ENCODE results near the gene PABPN1.

PABPN1 gene

DNA sequence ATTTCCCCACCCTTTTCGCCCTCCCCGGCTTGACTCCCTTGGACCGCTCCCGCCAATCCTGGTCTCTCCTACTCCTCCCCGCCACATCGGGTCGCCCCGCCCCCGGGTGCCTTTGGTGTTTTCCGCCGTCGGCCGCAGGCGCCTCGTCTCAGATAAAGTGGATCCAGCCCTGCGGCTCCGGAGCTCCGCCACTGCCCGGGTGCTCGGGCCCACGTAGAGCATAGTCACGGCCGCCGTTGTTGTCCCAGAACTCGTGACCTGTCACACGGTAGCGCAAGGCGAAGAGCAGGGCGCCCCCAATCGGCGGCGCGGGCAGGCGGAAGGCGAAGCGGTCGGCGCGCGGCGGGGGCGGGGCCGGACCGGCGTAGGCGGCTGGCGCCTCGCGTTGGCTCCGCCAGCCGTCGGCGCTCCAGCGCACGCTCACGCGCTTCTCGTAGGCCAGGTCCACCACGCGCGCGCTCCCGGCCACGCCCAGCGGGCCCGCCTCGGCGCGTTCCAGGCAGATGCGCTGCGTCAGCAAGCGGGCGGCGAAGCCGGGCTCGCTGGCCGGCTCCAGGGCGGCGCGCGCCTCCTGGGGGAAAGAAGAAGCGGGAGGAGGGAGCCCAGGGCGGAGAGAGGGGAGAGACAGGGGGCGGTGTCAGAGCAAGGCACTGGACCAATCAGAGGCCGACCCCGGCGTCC lies 19.8 kb upstream of the PABPN1 start:
- Histone ChIP-seq H3K4me3 (ENCODE audit: insufficient read depth, low read length, poor library complexity, severe bottlenecking) (peak overlapping the region; percentile 76), H3K36me3 (ENCODE audit: low read length) (peaks cover 5% of the 10 kb centered on the region; the same call in 1 of the 2 replicates), H3K9ac (ENCODE audit: low read length) (peak overlapping the region; percentile 73), H3K9me3 (ENCODE audit: insufficient read depth, low read length) (no peaks in the 10 kb centered on the region), H3K9me2 (replicated peaks; ENCODE audit: insufficient read depth, low read length) (no peaks in the 10 kb centered on the region), H2AFZ (ENCODE audit: low read depth, low read length, severe bottlenecking) (peak overlapping the region; percentile 88), H3K79me2 (ENCODE audit: insufficient read depth, low read length) (peaks cover 5% of the 10 kb centered on the region; the same call in 1 of the 2 replicates), H3F3A (ENCODE audit: insufficient read depth) (peaks cover 6% of the 10 kb centered on the region; the same call in 1 of the 2 replicates), H3K27me3 (ENCODE audit: low read length) (no peaks in the 10 kb centered on the region), H3K4me2 (ENCODE audit: low read depth, low read length, poor library complexity, severe bottlenecking) (peak overlapping the region; percentile 74), H3K27ac (ENCODE audit: low read depth, low read length) (peak overlapping the region; percentile 75), H4K20me1 (ENCODE audit: low read depth, low read length) (no peaks in the 10 kb centered on the region)
- TF ChIP-seq, protein P1, sequence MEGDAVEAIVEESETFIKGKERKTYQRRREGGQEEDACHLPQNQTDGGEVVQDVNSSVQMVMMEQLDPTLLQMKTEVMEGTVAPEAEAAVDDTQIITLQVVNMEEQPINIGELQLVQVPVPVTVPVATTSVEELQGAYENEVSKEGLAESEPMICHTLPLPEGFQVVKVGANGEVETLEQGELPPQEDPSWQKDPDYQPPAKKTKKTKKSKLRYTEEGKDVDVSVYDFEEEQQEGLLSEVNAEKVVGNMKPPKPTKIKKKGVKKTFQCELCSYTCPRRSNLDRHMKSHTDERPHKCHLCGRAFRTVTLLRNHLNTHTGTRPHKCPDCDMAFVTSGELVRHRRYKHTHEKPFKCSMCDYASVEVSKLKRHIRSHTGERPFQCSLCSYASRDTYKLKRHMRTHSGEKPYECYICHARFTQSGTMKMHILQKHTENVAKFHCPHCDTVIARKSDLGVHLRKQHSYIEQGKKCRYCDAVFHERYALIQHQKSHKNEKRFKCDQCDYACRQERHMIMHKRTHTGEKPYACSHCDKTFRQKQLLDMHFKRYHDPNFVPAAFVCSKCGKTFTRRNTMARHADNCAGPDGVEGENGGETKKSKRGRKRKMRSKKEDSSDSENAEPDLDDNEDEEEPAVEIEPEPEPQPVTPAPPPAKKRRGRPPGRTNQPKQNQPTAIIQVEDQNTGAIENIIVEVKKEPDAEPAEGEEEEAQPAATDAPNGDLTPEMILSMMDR (IDR thresholded peaks at IDR 0.05; ENCODE audit: insufficient read depth, low read length, poor library complexity, severe bottlenecking), result peak; percentile 67
- TF ChIP-seq EZH2phosphoT487 (conservative IDR thresholded peaks at IDR 0.05; ENCODE audit: low read length), result no peak

DNA sequence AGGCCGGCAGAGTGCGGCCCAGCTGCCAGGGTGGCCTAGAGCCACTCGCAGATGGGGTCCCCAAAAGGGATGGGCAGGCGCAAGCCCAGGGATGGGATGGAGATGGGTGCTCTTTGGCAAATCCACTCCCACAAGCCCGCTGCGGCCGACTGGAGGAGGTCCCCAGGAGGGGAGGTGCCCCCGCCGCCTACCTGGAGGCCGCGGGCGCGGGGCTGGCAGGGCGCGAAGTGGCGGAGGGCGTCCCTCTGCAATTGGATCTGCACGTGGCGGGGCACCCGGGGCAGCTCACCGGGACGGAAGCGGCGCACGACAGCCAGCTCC lies 19.3 kb upstream of the PABPN1 start:
- Histone ChIP-seq H3K9me2 (replicated peaks; ENCODE audit: insufficient read depth, low read length) (no peaks in the 10 kb centered on the region), H3K9ac (ENCODE audit: low read length) (peak overlapping the region; percentile 73), H2AFZ (ENCODE audit: low read depth, low read length, severe bottlenecking) (peak overlapping the region; percentile 79), H3K36me3 (ENCODE audit: low read length) (peaks cover 5% of the 10 kb centered on the region; the same call in 1 of the 2 replicates), H3K4me3 (ENCODE audit: insufficient read depth, low read length, poor library complexity, severe bottlenecking) (peak overlapping the region; percentile 69), H3K9me3 (ENCODE audit: insufficient read depth, low read length) (no peaks in the 10 kb centered on the region), H3F3A (ENCODE audit: insufficient read depth) (0 out of 2 replicates have a peak, but pooled peaks cover 5% of the 10 kb centered on the region), H3K27me3 (ENCODE audit: low read length) (no peaks in the 10 kb centered on the region), H3K27ac (ENCODE audit: low read depth, low read length) (peak overlapping the region; percentile 59), H3K4me2 (ENCODE audit: low read depth, low read length, poor library complexity, severe bottlenecking) (peak overlapping the region; percentile 74), H3K79me2 (ENCODE audit: insufficient read depth, low read length) (peaks cover 5% of the 10 kb centered on the region; the same call in 1 of the 2 replicates), H4K20me1 (ENCODE audit: low read depth, low read length) (no peaks in the 10 kb centered on the region)
- TF ChIP-seq EZH2phosphoT487 (conservative IDR thresholded peaks at IDR 0.05; ENCODE audit: low read length), result no peak
- TF ChIP-seq, protein P1 (IDR thresholded peaks at IDR 0.05; ENCODE audit: insufficient read depth, low read length, poor library complexity, severe bottlenecking), result no peak

DNA sequence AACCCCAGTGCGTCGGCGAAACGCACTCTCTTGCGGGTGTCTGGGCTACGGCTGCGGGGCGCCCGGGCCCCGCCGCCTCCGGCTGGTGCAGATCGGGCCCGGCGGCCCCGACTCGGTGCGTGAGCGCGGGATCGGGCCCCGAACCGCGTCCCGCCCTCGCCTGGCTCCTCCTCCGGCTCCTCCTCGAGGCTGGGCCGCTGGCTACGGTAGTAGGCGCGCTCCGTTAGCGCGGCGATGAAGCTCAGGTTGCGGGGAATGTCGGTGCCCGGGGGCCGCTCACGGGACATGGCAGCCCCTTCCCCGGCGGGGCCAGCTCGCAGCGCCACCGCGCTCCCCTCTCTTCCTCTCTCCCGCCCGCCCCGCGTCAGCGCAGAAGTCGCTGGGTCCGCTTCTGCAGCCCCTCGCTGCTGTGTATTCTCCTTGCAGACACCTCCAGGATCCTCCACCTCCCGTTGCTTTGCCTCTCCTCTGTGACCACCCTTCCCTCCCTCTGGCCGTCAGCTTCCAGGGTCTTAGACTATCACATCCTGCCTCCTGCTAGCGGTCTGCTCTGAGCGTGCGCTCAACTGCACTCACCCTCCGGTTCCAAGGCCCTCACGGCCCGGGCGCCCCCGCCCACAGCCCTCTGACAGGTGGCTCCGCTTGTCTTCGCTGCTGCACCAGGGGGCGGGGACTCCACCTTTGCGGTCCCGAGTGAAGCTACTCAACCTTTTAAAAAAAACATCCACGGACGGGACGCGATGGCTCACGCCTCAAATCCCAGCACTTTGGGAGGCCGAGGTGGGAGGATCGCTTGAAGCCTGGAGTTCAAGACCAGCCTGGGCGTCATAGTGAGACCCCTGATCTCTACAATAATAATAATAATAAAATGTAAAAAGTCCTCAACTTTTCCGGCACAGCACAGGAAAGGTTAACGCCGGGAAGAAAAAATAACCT lies 18.7 kb upstream of the PABPN1 start, which contains the start of gene PPP1R3E:
TSS of gene PPP1R3E (minus strand) at position 570 of the 936 bp plus-strand sequence. CDS start at position 287, 283 bp downstream.
- H3F3A ChIP-seq (ENCODE audit: insufficient read depth), result 0 out of 2 replicates have a peak, but pooled peaks cover 5% of the 10 kb centered on the region
- TF ChIP-seq EZH2phosphoT487 (conservative IDR thresholded peaks at IDR 0.05; ENCODE audit: low read length), result no peak
- TF ChIP-seq, protein P1 (IDR thresholded peaks at IDR 0.05; ENCODE audit: insufficient read depth, low read length, poor library complexity, severe bottlenecking), result no peak
- H3K9me2 ChIP-seq (replicated peaks; ENCODE audit: insufficient read depth, low read length), result no peaks in the 10 kb centered on the region
- peaks cover 5% of the 10 kb centered on the region; the same call in 1 of the 2 replicates for H3K79me2 ChIP-seq (ENCODE audit: insufficient read depth, low read length)
- peak within 1 kb of the TSS; percentile 79 for H2AFZ ChIP-seq (ENCODE audit: low read depth, low read length, severe bottlenecking)
- peak within 1 kb of the TSS; percentile 59 for H3K27ac ChIP-seq (ENCODE audit: low read depth, low read length)
- peak within 1 kb of the TSS; percentile 73 for H3K9ac ChIP-seq (ENCODE audit: low read length)
- H3K9me3 ChIP-seq (ENCODE audit: insufficient read depth, low read length), result no peaks in the 10 kb centered on the region
- no peaks in the 10 kb centered on the region for H3K27me3 ChIP-seq (ENCODE audit: low read length)
- H3K4me3 ChIP-seq (ENCODE audit: insufficient read depth, low read length, poor library complexity, severe bottlenecking), result peak within 1 kb of the TSS; percentile 69
- H3K36me3 ChIP-seq (ENCODE audit: low read length), result peaks cover 5% of the 10 kb centered on the region; the same call in 1 of the 2 replicates
- H4K20me1 ChIP-seq (ENCODE audit: low read depth, low read length), result no peaks in the 10 kb centered on the region
- peak within 1 kb of the TSS; percentile 74 for H3K4me2 ChIP-seq (ENCODE audit: low read depth, low read length, poor library complexity, severe bottlenecking)

Data from SU-DHL-6 (cell line).